DMS 273 (cell line): ENCODE results near the gene FANCI.
"Not testable (repeated sequence)": the region's sequence is repeated elsewhere in the genome, so short reads cannot be mapped to it uniquely, and the experiment has no call there.

Experiments
- DNase-seq: peaks from one replicate; lab custom pipeline; 2025; ENCODE audit not compliant: unreplicated experiment; lab: John Stamatoyannopoulos, UW

Gene FANCI

DNA sequence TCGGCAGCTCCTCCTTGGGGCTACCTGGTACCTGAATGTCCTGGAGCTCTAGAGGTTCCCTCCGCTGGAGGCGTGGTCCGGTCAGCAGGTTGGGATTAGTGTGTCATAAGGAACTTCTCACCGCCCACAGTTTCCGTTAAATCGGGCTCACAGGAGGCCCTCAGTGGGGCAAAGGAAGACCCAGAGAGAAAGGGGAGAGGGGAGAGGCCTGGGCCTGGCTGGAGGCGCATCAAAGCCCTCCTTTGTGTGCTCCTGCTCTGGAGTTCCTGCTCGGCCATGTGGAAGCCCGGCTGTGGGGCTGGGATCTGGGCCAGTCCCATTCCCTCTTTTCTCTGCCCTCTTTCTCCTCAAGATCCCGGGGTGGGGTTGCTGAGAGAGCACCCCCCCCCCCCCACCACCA, 22.2 kb upstream of the FANCI start, which contains the start of gene RLBP1:
RLBP1 (minus strand) TSS at position 37 of the 400 bp plus-strand sequence. CDS start 2,604 bp downstream, outside the sequence.
- DNase-seq: no peak

DNA sequence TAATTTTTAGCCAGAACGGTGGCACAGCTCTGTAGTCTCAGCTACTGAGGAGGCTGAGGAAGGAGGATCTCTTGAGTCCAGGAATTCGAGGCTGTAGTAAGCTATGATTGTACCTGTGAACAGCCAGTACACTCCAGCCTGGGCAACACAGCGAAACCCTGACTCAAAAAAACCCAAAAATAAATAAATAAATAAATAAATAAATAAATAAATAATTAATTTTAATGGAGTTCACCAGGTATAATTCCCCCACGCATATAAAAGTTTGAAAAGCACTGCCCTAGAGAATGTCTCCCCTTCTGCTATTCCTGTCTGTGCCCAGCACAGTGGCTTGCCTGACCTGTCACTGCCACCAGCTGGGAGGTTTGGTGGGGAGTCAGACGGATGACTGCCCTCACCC, 18.2 kb upstream of the FANCI start:
- no peak for DNase-seq

DNA sequence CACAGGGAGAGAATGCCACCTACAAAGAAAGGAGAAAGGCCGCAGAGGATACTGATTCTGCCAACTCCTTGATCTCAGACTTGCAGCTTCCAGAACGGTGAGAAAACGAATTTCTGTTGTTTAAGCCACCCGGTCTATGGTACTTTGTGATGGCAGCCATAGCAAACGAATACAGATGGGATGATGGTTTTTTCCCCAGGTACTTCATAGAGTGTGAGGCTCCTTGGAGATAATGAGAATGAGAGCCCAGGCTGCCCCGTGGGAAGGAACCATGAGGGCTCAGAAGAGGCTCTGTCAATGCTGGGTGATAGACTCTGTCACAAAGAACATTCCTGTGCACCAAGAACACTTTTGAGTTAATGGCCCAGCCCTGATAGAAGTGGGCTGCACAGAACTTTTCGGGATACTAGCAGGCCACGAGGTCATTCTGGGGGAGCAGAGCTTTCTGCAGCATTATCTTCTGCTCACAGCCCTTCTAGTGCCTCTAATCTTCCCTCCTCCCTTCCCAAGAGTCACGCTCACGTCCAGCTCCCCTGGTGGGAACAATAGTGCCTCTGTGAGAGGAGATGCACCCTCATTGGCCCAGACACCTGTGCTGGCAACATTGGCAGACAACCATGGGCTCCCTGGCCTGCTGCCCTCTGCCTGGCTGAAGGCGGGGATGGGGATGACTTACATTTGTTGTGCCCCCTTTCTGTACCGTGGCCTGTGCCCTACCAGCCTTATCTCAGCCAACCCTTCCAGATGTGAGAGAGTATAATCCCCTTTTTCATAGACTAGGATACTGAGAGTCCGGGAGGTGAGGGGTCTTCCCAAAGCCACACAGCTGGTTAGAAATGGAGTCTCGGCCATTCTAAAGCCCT, 17.2 kb upstream of the FANCI start:
- DNase-seq: no peak

DNA sequence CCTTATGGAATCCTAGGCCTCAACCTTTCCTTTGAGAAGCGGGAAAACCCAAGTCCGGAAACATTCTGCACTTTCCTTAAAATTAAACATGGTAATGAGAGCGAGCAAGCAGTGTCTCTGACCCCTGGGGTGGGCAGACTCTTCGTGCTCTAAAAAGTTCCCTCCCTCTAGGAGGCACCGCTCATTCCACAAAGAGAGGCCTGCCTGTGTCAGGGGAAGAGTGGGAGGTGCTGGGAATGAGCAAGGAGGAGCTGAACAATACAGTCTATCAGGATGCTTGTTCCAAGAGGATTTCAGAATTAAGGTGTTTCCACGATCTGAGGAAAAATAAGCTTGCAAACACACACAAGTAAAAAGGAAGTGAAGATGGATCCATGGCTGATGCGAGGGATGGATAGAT, 16.4 kb upstream of the FANCI start:
- no peak for DNase-seq

DNA sequence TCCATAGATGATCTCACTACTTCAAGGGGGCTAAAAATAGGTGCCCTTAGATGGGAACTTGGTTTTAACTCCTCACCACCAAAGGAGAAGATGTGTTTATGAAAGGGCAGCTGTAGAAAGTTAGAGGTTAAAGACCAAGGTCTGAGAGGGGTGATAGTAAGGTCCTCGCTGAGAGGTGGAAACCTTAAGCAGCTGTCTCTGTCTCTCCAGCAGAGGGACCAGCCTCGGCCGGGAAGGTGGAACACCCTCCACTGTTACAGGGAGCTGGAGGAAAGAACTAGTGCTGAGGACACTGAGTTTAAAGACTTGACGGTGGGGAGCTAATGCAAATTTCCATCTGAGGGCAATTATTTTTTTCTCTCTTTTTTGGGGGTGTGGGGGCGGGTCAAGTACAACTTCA, 13.5 kb upstream of the FANCI start:
- DNase-seq: no peak

DNA sequence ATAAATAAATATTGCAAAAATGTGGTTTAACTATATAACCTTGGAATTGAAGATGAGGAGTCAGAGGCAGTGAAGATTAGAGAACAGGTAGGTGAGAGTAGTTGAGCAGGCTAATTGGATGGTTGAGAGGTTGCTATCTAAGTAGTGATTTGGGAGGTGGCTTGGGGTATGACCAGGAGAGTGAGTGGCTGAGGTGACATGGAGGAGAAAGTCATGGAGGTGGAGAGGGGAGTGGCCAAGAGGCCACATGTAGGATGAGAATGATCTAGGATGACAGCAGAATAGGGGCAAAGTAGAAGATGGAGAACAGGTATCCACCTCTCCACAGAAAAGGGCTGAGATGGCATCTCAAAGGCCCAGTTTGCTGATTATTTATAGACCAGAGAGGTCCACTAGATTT, 11.9 kb upstream of the FANCI start:
- DNase-seq: no peak

DNA sequence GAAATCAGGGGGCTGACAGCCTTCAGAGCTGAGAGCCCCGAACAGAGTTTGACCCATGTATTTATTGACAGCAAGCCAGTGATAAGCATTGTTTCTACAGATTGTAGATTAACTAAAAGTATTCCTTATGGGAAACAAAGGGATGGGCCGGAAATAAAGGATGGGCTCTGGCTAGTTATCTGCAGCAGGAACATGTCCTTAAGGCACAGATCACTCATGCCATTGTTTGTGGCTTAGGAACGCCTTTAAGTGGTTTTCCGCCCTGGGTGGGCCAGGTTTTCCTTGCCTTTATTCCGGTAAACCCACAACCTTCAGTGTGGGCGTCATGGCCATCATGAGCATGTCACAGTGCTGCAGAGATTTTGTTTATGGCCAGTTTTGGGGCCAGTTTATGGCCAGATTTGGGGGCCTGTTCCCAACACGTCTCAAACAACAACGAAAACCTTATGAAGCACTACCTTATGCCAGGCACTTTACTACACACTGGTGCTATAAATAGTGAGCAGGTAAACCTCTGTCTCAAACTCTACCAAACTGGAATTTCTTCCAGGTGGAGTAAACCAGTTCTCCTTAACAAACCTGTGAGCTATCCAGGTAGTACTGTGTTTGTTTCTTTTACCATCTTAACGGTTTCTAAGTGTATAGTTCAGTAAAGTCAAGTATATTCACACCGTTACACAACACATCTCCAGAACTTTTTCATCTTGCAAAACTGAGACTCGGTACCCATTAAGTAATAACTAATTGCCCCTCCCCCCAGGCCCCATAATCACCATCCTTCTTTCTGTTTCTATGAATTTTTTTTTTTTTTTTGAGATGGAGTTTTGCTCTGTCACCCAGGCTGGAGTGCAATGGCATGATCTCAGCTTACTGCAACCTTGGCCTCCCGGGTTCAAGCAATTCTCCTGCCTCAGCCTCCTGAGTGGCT, 3.6 kb upstream of the FANCI start:
- not testable (repeated sequence) for DNase-seq

DNA sequence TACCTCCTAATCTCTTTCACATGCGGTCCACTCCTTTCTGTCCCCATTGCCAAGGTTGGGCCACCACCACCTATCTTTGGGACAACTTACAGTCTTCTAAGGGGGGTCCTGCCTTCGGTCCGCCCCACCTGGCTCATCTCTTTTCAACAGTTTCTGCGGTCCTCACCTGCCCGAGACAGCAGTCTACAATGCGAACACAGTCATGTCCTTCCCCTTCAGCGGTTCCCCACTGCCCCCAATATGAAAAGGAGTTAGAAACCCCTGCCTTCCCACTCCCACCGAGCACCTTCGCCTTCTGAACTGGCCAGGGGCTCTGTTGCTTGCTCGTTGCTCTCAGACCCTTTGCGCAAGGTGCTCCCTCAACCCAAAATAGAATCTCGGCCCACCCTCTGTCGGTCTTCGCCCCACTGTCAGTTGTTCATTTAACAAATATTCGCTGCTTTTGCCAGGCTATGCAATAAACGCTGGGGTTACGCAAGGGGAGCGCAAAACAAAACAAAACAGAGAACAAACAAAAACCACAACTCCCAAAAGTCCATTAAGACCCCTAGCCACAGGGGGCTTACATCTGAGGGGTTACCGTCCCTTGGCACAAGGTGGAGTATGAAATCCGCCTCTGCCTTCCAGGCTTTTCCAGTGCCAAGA, 611 bp upstream of the FANCI start:
- DNase-seq: no peak

DNA sequence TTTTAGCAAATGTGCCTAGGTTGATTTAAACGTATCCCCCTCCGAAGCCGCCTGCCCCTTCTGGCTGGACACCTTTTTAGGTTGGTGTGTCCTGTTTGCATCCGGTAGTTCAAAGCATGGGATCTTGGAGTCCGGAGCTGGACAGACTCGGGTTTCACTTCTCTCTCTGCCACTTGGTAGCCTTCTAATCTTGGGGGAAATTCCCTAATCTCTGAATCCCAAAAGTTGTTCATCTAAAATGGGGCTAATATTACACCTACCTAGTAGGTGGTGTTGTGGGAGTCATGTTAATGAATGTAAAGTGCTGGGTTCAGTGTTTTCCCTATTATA, 760 bp downstream of the FANCI start:
- no peak for DNase-seq

DNA sequence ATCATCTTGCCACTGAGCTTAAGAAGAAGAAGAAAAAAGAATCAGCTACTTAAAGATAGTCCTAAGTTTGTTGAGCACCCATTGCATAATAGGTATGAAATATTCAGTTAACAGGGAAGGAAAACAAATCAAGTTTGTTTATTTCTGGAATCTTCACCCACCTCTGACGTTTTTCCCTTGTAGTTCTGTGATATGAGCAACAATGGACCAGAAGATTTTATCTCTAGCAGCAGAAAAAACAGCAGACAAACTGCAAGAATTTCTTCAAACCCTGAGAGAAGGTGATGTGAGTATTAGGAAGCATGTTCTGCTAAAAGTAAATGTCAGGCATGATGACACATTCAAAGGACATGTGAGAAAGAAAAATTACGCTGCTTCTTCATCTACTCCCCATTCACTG, 3.7 kb downstream of the FANCI start:
- DNase-seq: no peak

DNA sequence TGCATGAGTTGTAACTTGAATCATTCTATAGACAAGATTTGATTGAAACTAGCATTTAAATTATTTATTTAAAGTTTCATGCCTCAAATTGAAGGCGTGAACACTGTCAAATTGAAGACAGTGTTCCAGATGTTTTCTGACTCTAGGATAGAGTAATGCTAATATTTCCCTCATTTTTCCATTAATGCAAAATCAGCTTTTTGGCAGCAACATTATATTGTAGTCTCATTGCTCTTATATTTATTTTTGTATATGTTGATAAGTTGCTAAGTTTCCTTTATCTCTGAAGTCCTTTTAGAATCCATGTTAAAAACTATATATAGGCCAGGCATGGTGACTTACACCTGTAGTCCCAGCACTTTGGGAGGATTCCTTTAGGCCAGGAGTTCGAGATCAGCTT, 4.8 kb downstream of the FANCI start:
- no peak for DNase-seq

DNA sequence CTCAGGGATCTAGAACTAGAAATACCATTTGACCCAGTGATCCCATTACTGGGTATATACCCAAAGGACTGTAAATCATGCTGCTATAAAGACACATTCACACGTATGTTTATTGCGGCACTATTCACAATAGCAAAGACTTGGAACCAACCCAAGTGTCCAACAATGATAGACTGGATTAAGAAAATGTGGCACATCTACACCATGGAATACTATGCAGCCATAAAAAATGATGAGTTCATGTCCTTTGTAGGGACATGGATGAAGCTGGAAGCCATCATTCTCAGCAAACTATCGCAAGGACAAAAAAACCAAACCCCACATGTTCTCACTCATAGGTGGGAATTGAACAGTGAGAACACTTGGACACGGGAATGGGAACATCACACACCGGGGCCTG, 6.4 kb downstream of the FANCI start:
- DNase-seq: not testable (repeated sequence)

DNA sequence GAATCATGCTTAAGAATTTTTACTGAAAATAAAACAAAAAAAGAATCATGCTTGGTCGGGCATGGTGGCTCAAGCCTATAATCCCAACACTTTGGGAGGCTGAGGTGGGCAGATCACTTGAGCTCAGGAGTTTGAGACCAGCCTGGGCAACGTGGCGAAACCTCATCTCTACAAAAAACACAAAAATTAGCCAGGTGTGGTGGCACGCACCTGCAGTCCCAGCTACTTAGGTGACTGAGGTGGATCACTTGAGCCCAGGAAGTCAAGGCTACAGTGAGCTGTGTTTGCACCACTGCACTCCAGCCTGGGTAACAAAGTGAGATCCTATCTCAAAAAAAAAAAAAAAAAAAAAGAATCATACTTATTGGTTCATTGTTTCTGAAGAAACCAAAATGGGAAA, 33.5 kb downstream of the FANCI start:
- DNase-seq: not testable (repeated sequence)

DNA sequence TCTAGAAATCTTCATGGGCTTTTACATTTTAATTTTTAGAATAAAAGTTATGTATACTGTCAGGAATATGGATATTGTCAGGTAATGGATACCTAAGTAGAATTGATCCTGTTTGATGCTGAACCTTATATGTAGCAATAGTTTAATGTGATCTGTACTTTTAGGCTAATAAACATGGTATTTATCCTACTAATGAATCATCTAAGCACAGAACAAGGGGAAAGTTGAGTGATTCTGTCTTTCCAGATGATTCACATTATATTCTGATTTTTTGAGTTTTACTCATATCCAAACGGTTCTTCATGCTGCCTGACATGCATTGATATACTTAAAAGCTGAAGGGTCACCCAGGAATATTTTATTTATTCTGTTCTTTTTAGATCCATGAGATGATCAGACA, 34.5 kb downstream of the FANCI start:
- DNase-seq: no peak

DNA sequence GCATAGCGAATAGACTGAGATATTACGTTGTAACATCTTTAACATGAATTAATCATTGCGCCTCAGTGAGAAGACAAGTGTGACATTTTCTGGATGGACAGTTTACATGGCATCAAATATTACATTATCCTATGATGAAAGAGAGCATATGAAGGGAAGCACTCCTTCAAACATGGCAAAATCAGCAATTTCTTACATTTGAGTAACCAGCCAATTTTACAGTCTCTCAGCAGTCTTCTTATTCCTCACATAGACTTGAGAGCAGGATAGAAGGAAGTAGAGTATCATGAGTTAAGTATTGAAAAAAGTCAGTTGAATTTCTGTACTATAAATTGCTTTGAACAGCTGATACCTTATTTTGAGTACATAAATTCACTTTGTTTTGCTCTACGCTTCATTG, 38.9 kb downstream of the FANCI start:
- DNase-seq: no peak

DNA sequence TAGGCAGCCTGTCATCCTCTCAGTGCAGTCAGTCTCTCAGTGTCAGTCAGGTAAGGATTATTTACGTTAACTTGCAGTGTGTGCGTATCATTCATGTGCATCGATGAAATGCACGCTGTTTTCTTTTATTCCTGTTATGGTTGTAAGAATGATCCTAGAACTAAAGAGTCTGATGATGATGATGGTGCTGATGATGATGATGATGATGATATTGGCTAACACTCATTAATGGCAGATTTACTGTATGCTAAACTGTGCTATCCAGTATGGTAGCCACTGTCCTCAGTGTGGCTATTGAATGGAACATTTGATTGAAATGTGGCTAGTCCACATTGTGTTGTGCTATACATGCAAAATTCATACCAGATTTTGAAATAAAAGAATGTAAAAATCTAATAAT, 39.4 kb downstream of the FANCI start:
- no peak for DNase-seq

DNA sequence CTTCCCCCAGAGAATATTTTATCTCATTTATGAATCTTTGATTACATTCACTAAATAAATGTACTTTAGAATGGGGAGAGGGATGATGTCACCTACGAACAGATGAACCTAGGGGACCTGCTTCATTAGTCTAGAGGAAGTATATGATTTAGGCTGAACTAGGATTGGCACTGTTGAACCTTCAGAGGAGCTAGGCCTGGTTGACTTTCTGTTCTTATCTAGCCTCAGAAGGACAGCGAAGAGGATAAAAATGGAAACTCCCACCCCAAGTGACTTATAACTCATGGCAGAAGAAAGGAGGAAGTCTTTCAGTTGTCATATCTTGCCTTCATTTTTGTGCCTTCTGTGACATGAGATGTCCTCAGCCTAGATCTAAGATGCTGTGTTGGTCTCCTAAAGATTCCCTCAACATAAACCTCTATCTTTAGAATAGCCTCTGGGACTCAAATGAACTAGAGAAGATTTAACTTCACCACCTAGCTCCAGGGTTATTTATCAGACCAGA, 48.2 kb downstream of the FANCI start:
- DNase-seq: no peak

DNA sequence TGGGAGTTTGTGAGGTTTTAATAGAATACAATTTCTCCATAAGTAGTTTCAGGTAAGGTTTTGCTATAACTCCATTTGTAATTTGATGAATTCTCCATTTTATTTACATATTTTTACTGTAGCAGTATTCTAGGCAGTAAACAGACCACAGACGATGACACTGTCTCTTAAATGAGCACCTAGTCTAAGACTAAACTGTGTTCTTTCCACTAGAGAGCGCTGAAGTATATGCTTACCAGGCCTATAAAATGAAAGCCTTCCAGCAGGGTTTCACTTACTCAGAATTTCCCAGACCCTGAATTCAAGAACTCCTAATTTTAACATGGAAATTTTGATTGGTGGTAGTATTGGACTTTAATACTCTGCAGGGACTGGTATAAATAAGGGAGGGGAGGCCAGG, 49.2 kb downstream of the FANCI start:
- DNase-seq: no peak

DNA sequence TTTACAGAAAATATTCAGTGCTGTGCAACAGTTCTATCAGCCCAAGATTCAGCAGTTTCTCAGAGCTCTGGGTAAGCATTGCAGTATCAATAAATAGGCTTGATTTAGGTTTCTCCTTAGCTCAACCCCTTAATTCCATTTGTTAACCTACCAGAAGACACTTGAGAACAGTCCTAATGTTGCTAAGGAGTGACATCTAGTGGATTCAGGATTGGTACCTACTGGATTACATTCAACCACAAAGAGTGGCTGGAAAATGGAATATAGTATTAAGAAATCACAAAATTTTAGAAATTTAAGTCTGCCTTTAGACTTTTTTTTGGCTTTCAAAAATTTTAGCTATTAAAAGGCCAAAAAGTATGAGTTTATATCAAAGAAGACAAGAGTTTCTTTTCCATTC, 56.1 kb downstream of the FANCI start:
- no peak for DNase-seq

DNA sequence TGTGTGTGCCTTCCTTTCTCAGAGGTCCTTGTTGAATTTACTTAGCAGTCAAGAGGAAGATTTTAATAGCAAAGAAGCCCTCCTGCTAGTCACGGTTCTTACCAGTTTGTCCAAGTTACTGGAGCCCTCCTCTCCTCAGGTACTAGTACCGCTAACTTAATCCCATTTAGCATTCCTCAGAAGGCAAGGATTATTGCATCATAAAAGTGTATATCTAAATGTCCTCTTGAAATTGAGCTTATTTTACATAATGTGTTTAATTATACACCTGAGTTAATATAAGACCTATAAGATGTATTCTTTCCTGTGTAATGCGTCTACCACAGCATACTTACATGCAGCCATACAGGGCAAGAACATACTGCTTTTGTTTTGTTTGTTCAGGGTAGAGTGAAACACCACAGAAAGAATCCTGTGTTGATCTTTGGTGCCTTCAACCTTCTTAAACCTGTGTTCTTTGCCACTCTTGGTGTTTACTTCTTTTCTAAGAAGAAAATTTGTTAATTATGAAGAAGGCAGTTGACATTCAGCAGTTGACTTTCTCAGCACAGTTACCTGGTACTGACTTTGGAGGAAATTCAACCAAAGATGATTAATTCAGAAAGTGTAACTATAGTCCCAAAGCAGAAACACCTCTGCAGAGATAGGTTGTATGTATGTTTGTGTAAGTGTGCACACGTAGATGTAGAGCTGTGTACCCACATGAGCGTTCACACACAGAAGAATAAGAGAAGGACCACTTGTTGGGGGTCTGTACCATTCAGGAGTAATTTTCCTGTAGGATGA, 57.7 kb downstream of the FANCI start:
- no peak for DNase-seq

DNA sequence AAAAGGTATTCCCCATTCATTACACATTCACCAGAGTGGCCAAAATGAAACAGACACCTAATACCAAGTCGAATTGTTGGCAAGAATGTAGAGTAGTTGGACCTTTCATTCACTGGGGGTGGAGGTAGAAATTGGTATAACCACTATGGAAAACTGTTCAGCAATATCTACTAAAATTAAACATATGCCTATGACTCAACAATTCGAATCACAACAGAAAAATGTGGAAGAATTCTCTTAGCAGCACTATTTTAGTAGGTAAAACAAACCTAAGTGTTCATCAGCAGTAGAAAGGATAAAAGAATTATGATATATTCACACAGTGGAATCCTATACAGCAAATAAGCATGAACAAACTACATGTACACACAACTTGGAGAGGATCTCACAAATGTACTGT, 60.2 kb downstream of the FANCI start:
- DNase-seq: no peak
